Small intestine (tissue), 7 donors: Measurements from ENCODE around the gene MIB1. TPM values are rescaled to one million over a fixed set of nuclear protein-coding genes. Genes with fewer than 3 reads are reported as not detected.

ENCODE experiments used
- DNase-seq, 2 donors: peaks; one replicate each; pipeline versions ENCODE4 v3.0.0 to v3.0.0-alpha.2; 2013
- FAIRE-seq: peaks from 2 replicates; lab custom pipeline; 2012; peaks lifted over from hg19 to GRCh38; lab: Jason Lieb, UNC
- H3K27ac ChIP-seq, 3 donors: one replicate each; pipeline ENCODE4 v1.5.1; 2013; ENCODE audit warnings: low read length in 2 of 3, mild to moderate bottlenecking in 2 of 3, control low read depth in 1 of 3, inconsistent platforms in 1 of 3, low read depth in 1 of 3, moderate library complexity in 1 of 3
- H3K27me3 ChIP-seq, 3 donors: one replicate each; pipeline ENCODE4 v1.6.1; 2013; ENCODE audit warnings: low read length in 3 of 3, inconsistent platforms in 1 of 3; ENCODE audit not compliant: control insufficient read depth in 3 of 3, insufficient read depth in 3 of 3
- H3K36me3 ChIP-seq, 3 donors: one replicate each; pipeline ENCODE4 v1.6.1; 2013; ENCODE audit warnings: low read length in 3 of 3, inconsistent platforms in 1 of 3, low read depth in 1 of 3, mild to moderate bottlenecking in 1 of 3, moderate library complexity in 1 of 3; ENCODE audit not compliant: control insufficient read depth in 3 of 3, insufficient read depth in 2 of 3
- H3K4me1 ChIP-seq, 3 donors: one replicate each; pipeline ENCODE4 v1.6.1; 2013; ENCODE audit warnings: low read length in 2 of 3, inconsistent platforms in 1 of 3, low read depth in 1 of 3, mild to moderate bottlenecking in 1 of 3, moderate library complexity in 1 of 3; ENCODE audit not compliant: control insufficient read depth in 3 of 3, insufficient read depth in 2 of 3
- H3K4me3 ChIP-seq, 3 donors: one replicate each; pipeline ENCODE4 v1.5.1; 2013; ENCODE audit warnings: low read length in 3 of 3, control low read depth in 1 of 3, inconsistent platforms in 1 of 3, low read depth in 1 of 3, mild to moderate bottlenecking in 1 of 3, moderate library complexity in 1 of 3
- H3K9me3 ChIP-seq, 2 donors: one replicate each; pipeline ENCODE4 v1.6.1; 2013; ENCODE audit warnings: low read depth in 1 of 2, low read length in 1 of 2; ENCODE audit not compliant: control insufficient read depth in 2 of 2, insufficient read depth in 1 of 2
- WGBS, 3 donors: extraction: QIAGEN DNeasy Blood & Tissue Kit; methylation state at CpG; one replicate each; pipeline ENCODE4 v1.1.7; 2013; 5-methylcytosine and 5-hydroxymethylcytosine counted together
- polyA plus RNA-seq, 4 donors: library from polyadenylated mRNA; stranded (reverse) in 3 of 4; unstranded in 1 of 4; fragments of 200-250 nt in 3 of 4; fragments of 120-200 nt in 1 of 4; gene quantifications; one replicate each; pipeline versions ENCODE4 v1.2.1 to v1.2.3, GENCODE V29; 2013
- donor health status: healthy with polysubstance abuse.
- donor health status: control.
- donor health status: control.
- donor health status: Bipolar disorder and iron deficiency.
- donor health status: healthy.

MIB1 gene
- polyA plus RNA-seq, 4 donors = 3.1 to 23.1 (median 4.3) TPM

DNA sequence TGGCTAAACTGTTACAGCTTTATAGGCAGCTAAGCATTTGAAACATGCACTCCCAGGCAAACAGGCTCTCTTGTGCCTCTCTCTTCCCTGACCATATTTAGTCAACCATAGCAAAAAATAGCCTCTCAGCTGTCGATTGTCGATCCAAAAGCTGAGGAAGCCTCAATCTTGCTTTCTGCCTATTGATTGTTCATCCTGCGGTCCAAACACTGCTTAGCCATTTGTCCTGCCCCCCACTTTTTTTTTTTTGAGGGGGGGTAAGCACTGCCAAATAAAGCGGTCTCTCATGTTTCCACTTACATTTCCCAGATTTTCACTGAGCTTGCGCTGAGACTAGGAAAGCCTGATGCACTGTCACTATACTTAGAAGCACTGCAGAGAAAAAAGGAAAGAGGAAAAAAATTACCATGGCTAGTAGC lies 90.8 kb downstream of the MIB1 start:
- H3K9me3 ChIP-seq = no peaks in the 10 kb centered on the region
- DNase-seq = peak in 1 of 2 donors; percentile 18
- peak overlapping the region in 1 of 3 donors; percentile 38 for H3K27ac ChIP-seq
- no peak for FAIRE-seq
- H3K36me3 ChIP-seq = peaks cover 0 to 6% (median 0%) of the 10 kb centered on the region in 3 donors
- H3K27me3 ChIP-seq = no peaks in the 10 kb centered on the region
- WGBS, 3 donors = 69 to 99% (median 90%) methylated on average over 5 of the region's 5 CpGs
- H3K4me3 ChIP-seq = no peak overlapping the region
- H3K4me1 ChIP-seq = no peaks in the 10 kb centered on the region

DNA sequence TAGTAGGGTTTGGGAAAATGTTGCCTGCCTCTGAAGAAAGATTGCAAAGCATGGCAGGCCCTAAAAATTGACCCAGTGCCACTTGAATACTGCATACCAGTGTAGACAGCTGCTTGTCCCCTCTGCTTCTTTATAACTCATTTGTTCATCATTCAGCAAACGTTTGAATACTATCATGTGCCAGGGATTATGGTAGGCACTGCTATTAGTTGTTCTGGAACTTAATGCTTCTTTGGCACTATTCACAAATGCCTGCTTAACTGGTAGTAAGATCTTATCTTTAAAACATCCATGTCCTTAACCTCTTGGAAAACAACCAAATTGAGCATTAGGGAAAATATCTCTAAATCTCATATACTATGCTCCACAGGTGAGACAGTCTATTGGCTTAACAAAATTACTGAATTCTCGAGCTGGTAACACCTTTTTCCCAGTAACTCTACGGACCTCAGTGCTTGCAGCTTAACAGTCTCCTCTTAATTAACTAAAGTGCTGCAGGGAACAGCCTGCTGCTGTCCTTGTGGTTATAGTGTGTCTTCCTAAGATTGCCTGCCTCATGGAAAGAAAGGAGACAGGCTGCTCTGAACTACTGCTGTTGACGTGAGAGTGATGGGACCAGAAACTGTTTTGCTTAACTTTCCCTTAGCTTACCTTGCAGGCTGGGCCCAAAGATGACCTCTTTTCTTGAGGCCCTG lies 93.2 kb downstream of the MIB1 start:
- WGBS, 3 donors = 78 to 85% (median 85%) methylated on average over 4 of the region's 4 CpGs
- FAIRE-seq (no peak), DNase-seq (no peak)
- Histone ChIP-seq H3K36me3 (peaks cover 0 to 6% (median 0%) of the 10 kb centered on the region in 3 donors), H3K4me1 (no peaks in the 10 kb centered on the region), H3K4me3 (no peak overlapping the region), H3K9me3 (no peaks in the 10 kb centered on the region), H3K27ac (no peak overlapping the region), H3K27me3 (no peaks in the 10 kb centered on the region)

DNA sequence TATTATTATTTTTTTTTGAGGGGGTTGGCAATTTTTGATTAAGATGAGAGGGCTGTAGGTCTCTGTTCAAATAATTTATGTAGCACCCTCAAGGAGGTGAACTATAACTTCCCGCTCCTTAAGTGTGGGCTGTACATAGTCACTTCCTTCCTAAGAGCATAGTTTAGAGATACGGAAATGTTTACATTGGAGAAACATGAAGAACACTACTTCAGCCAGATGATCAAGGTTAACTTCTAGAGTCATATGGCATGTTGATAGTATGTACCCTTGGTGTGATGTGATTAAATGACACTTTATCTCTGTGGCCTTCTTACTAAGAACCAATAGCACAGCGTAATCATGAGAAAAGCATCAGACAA lies 93.7 kb downstream of the MIB1 start:
- Histone ChIP-seq H3K27me3 (no peaks in the 10 kb centered on the region), H3K27ac (no peak overlapping the region), H3K4me3 (no peak overlapping the region), H3K36me3 (peaks cover 0 to 6% (median 0%) of the 10 kb centered on the region in 3 donors), H3K4me1 (no peaks in the 10 kb centered on the region), H3K9me3 (no peaks in the 10 kb centered on the region)
- WGBS, 3 donors = 85 to 95% (median 93%) methylated on average over 3 of the region's 3 CpGs
- FAIRE-seq (no peak), DNase-seq (no peak)

DNA sequence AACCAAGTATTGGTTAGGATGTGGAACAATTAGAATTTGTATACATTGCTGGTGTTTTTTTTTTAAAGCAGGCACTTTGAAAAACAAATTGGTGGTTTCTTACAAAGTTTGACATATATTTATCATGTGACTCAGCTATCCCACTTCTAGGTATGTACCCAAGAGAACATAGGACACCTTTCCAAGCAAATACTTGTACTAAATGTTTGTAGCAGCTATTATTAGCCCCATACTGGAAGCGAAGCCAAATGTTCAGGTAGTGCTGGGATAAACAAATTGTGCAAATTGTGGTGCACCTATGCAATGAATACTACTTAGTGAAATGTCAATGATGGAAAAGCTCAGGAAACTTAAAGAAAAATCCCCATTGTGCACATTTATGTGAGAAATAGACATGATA lies 101.0 kb downstream of the MIB1 start:
- Histone ChIP-seq H3K27me3 (no peaks in the 10 kb centered on the region), H3K4me3 (no peak overlapping the region), H3K36me3 (peaks cover 3 to 21% (median 5%) of the 10 kb centered on the region in 3 donors), H3K4me1 (no peaks in the 10 kb centered on the region), H3K9me3 (no peaks in the 10 kb centered on the region), H3K27ac (no peak overlapping the region)
- DNase-seq (no peak), FAIRE-seq (no peak)
- 92 to 100% (median 94%) methylated on average over 1 of the region's 1 CpG for whole genome bisulfite sequencing, 3 donors

DNA sequence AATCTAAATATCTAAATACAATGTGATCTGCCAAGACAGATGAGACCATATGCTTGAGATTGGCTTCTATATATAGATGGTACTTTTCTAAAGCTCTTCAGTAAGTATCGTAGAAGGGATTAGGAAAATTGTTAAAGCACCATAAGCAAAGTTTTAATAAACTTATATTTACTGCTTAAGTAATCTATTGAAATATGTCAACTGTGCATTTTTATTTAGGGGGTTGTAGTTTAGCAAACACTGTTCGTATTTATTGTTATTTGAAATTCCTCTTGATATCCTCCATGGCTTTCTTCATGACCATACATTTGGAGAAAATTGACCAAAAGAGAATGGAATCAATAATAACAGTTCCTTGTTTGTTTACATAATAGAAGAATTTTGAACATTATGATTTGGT lies 102.7 kb downstream of the MIB1 start:
- Histone ChIP-seq H3K27me3 (no peaks in the 10 kb centered on the region), H3K36me3 (peaks cover 5 to 25% (median 6%) of the 10 kb centered on the region in 3 donors), H3K4me3 (no peak overlapping the region), H3K4me1 (no peaks in the 10 kb centered on the region), H3K27ac (no peak overlapping the region), H3K9me3 (no peaks in the 10 kb centered on the region)
- 86 to 98% (median 92%) methylated on average over 2 of the region's 2 CpGs for WGBS, 3 donors
- FAIRE-seq (no peak), DNase-seq (no peak)

DNA sequence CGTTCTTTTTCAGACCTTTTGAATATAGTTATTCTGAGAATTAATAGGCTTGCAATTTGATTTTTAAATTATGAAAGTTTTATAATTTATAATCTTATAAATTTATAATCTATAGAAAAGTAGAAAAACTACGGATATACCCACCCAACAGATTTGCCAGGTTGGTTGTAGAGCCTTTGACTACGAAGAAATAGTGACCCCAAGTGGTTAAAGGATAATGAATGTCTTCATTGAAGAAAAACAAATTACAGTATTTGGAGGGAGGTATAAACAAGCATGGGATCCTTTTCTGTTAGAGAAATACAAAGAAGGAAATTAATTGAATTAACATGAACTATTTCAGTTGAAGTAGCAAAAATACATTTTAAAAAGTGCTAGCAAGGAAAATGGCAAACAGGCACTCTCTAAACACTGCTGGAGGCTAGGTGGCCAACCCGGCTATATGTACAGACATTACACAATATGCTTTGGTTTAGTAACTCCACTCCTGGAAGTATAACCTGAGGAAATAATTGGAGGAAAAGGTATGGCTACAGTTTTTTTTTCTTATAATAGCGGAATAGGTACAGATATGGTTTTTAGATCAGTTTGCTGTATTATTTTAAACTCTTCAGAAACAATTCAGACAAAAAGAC lies 110.9 kb downstream of the MIB1 start:
- Histone ChIP-seq H3K27me3 (no peaks in the 10 kb centered on the region), H3K4me1 (no peaks in the 10 kb centered on the region), H3K9me3 (no peaks in the 10 kb centered on the region), H3K36me3 (peaks cover 0 to 6% (median 4%) of the 10 kb centered on the region in 3 donors), H3K4me3 (no peak overlapping the region), H3K27ac (no peak overlapping the region)
- WGBS, 3 donors = 77 to 93% (median 82%) methylated on average over 5 of the region's 5 CpGs
- FAIRE-seq = no peak
- DNase-seq = peak in 1 of 2 donors; percentile 7

DNA sequence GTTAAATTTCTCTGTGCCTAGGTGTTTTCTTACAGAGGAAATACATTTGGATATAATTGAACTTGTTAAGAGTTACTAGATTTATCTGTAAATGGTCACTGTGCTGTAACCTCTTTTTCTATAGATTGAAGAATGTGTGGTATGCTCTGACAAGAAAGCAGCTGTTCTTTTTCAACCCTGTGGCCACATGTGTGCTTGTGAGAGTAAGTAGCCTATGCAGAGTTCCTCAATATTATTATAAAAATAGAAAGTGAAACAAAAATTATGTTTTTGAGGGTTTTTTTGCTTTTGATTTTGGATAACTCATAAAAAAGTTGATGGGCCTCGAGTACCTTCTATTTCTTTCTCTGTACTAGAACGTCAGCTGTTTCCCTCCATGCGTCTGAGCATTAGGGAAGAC lies 112.4 kb downstream of the MIB1 start:
- 50 to 83% (median 65%) methylated on average over 3 of the region's 3 CpGs for whole genome bisulfite sequencing, 3 donors
- FAIRE-seq (no peak), DNase-seq (no peak)
- Histone ChIP-seq H3K4me3 (no peak overlapping the region), H3K4me1 (no peaks in the 10 kb centered on the region), H3K27ac (peak overlapping the region in 1 of 3 donors; percentile 45), H3K9me3 (no peaks in the 10 kb centered on the region), H3K27me3 (no peaks in the 10 kb centered on the region), H3K36me3 (peaks cover 0 to 5% (median 2%) of the 10 kb centered on the region in 3 donors)

DNA sequence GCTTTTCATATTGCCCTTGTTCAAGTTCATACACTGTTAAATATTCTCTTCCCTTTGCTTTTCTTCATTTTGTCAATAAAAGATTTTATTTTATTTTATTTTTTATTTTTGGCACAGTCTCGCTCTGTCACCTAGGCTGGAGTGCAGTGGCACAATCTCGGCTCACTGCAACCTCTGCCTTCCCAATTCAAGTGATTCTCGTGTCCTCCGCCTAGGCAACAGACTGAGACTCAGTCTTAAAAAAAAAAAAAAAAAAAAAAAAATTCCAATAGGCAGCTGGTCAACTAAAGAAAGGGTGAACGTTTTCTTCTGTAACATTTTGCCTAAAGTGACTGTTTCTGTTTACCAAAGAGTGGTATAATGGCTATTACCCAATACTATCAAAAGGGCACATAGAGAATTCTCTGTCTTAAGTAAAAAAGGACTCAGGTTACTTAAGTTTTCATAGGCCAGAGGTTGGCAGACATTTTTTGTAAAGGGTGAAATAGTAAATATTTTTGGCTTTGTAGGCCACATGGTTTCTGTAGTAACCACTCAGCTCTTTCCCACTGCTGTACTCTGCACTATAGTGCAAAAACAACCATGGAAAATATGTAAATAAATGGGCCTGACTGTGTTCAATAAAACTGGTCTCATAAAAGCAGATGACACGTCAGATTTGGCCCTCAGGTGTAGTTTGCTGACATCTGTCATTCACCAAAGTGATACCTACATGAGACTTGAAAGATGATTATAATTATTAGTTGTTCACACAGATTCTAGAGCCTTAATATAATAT lies 113.4 kb downstream of the MIB1 start:
- Histone ChIP-seq H3K27me3 (no peaks in the 10 kb centered on the region), H3K9me3 (no peaks in the 10 kb centered on the region), H3K4me1 (no peaks in the 10 kb centered on the region), H3K36me3 (peaks cover 0 to 3% (median 2%) of the 10 kb centered on the region in 3 donors), H3K4me3 (no peak overlapping the region), H3K27ac (peak overlapping the region in 1 of 3 donors; percentile 44)
- DNase-seq = no peak
- FAIRE-seq = no peak
- WGBS, 3 donors = 79 to 84% (median 82%) methylated on average over 6 of the region's 6 CpGs
